ENCODE data around the gene RFWD3.

RFWD3 gene

DNA sequence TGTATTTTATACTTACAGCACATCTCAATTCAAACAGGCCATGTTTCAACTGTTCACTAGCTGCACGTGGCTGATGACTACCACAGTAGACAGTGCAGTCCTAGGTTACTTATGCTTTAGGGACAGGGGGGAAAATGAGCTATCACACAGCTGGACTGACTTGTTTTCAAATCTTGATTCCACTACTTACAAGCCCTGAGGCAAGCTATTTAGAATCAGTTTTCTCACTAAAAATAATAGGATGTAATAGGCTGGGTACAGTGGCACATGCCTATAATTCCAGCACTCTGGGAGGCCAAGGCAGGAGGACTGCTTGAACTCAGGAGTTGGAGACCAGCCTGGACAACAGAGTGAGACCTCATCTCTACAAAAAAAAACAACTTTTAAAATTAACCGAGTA is 70.1 kb downstream of the RFWD3 start:
- POLR2A ChIA-PET: no interaction called here
- no peak for TF ChIP-seq ZNF384 (IDR thresholded peaks at IDR 0.05)
- no peak for TF ChIP-seq TARDBP (IDR thresholded peaks at IDR 0.05)

DNA sequence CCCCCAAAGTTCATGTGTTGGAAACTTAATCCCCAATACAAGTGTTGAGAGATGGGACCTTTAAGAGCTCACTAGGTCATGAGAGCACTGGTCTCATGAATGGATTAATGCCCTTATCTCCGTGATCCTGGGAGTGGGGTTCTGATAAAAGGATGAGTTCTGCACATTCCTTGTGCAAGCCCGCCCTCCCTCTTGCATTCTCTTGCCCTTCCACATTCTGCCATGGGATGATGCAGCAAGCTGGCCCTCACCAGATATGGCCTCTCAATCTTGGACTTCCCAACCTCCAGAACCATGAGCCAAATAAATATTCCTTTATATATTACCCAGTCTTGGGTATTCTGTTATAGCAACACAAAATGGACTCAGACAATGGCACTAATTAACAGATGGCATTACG is 73.8 kb downstream of the RFWD3 start:
- no peak for TF ChIP-seq FOXA1 (IDR thresholded peaks at IDR 0.05)
- no peak for TF ChIP-seq CTBP1 (IDR thresholded peaks at IDR 0.05; ENCODE audit: borderline replicate concordance)
- TF ChIP-seq, protein P1, sequence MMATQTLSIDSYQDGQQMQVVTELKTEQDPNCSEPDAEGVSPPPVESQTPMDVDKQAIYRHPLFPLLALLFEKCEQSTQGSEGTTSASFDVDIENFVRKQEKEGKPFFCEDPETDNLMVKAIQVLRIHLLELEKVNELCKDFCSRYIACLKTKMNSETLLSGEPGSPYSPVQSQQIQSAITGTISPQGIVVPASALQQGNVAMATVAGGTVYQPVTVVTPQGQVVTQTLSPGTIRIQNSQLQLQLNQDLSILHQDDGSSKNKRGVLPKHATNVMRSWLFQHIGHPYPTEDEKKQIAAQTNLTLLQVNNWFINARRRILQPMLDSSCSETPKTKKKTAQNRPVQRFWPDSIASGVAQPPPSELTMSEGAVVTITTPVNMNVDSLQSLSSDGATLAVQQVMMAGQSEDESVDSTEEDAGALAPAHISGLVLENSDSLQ (IDR thresholded peaks at IDR 0.05): no peak
- no peak for TF ChIP-seq ARNT (IDR thresholded peaks at IDR 0.05)
- no peak for TF ChIP-seq BHLHE40 (IDR thresholded peaks at IDR 0.05; ENCODE audit: borderline replicate concordance)
- no peak for TF ChIP-seq FOXK2 (IDR thresholded peaks at IDR 0.05)
- TF ChIP-seq TARDBP (IDR thresholded peaks at IDR 0.05): no peak
- no peak for TF ChIP-seq FOXM1 (IDR thresholded peaks at IDR 0.05; ENCODE audit: borderline replicate concordance)
- TF ChIP-seq HDGF (IDR thresholded peaks at IDR 0.05; ENCODE audit: borderline replicate concordance): no peak
- no peak for TF ChIP-seq ELF4 (IDR thresholded peaks at IDR 0.05)
- no peak for TF ChIP-seq LEF1 (IDR thresholded peaks at IDR 0.05; ENCODE audit: borderline replicate concordance)
- TF ChIP-seq ZNF384 (IDR thresholded peaks at IDR 0.05): no peak
- TF ChIP-seq L3MBTL2 (conservative IDR thresholded peaks at IDR 0.05): no peak
- no peak for TF ChIP-seq NFRKB (IDR thresholded peaks at IDR 0.05)
- ChIA-PET POLR2A (interaction anchor here (1.5 kb wide), 1 partner anchor 14 kb away, joined by 7 read pairs; the partner anchor contains the start of gene GLG1), CTCF (interaction anchor here (0.6 kb wide), 1 partner anchor 94 kb away, joined by 3 read pairs; no protein-coding TSS in a partner anchor)
- DNase-seq (ENCODE audit: extremely low spot score): no peak

More for the DNA sequence above, 70.1 kb downstream of the RFWD3 start:
- CTCF ChIA-PET: no interaction called here
- DNase-seq (ENCODE audit: extremely low spot score): no peak

DNA sequence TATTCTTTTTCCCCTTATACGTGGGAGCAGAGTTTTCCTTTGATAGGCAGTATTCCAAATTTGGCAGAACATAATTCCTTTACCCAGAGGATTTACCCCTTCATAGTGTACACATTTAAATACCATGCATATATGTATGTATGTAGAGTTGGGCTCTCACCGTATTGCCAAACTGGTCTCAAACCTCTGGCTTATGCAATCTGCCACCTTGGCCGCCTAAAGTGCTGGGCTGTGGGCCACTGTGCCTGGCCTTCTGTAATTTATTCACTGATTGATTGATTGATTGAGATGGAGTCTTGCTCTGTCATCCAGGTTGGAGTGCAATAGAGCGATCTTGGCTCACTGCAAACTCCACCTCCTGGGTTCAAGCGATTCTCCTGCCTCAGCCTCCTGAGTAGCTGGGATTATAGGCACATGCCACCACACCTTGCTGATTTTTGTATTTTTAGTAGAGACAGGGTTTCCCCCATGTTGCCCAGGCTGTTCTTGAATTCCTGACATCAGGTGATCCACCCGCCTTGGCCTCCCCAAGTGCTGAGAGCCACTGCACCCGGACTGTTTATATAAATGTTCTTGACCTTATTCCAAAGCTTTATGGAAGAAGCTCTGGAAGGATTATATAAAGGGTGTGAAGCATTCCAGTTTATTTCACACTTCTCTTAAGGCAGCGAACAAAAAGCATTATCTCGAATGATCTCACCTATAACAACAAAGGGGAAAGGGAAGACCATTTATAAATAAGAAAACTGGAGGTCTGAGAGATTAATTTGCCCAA is 74.6 kb downstream of the RFWD3 start:
- TF ChIP-seq, protein P1 (IDR thresholded peaks at IDR 0.05): no peak
- TF ChIP-seq TARDBP (IDR thresholded peaks at IDR 0.05) (no peak), SP1 (IDR thresholded peaks at IDR 0.05) (no peak), BHLHE40 (IDR thresholded peaks at IDR 0.05; ENCODE audit: borderline replicate concordance) (no peak)
- no peak for DNase-seq (ENCODE audit: extremely low spot score)
- POLR2A ChIA-PET: interaction anchor here (1.5 kb wide), 1 partner anchor 15 kb away, joined by 7 read pairs; the partner anchor contains the start of gene GLG1

DNA sequence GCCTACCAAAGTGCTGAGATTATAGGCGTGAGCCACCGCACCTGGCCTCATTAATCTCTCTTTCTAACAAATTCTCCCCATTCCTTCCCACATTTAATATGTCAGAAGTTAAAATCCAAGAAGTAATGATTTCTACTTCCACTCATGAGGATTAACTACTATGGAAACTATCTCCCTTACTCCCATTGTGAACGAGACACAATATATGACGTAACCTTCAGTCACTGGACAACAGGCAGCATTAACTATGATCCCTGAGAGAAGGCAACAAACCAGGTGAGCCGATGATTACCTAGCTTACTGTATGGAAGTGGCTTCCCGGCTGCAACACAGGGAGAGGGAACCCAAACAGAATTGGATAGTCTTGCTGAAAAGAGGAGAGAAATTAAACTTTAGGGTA is 79.7 kb downstream of the RFWD3 start:
- CTCF ChIA-PET: no interaction called here
- POLR2A ChIA-PET: interaction anchor here (2.4 kb wide), 1 partner anchor 20 kb away, joined by 8 read pairs; the partner anchor contains the start of gene GLG1
- no peak for TF ChIP-seq FOXK2 (IDR thresholded peaks at IDR 0.05)
- no peak for TF ChIP-seq ZNF384 (IDR thresholded peaks at IDR 0.05)
- no peak for TF ChIP-seq FOXM1 (IDR thresholded peaks at IDR 0.05; ENCODE audit: borderline replicate concordance)
- no peak for TF ChIP-seq CTBP1 (IDR thresholded peaks at IDR 0.05; ENCODE audit: borderline replicate concordance)
- no peak for TF ChIP-seq ELF4 (IDR thresholded peaks at IDR 0.05)
- TF ChIP-seq BHLHE40 (IDR thresholded peaks at IDR 0.05; ENCODE audit: borderline replicate concordance): no peak
- no peak for TF ChIP-seq HDGF (IDR thresholded peaks at IDR 0.05; ENCODE audit: borderline replicate concordance)
- TF ChIP-seq LEF1 (IDR thresholded peaks at IDR 0.05; ENCODE audit: borderline replicate concordance): no peak
- no peak for DNase-seq (ENCODE audit: extremely low spot score)

More for the DNA sequence above, 74.6 kb downstream of the RFWD3 start:
- CTCF ChIA-PET: interaction anchor here (0.6 kb wide), 1 partner anchor 93 kb away, joined by 3 read pairs; no protein-coding TSS in a partner anchor

DNA sequence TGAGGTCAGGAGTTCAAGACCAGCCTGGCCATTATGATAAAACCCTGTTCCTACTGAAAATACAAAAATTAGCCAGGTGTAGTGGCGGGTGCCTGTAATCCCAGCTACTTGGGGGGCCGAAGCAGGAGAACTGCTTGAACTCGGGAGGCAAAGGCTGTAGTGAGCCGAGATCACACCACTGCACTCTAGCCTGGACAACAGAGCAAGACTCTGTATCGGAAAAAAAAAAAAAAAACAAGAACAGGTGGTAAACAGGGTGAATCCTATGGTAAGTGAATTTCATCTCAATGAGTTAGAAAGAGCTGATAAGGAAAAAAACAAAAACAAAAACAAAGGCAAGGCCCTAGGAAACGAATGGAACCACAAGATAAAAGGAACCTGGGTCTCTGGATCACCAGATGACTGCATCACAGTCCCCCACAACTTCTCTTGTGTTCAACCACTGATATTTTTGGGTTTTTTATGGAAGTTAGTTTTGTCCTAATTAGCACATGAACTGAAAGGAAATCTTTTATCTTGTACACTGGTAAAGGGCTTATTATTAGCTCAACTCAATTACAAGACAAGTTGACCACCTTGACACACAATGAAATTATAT is 80.7 kb downstream of the RFWD3 start:
- CTCF ChIA-PET: interaction anchor here (1.1 kb wide), 1 partner anchor 277 kb away, joined by 3 read pairs; no protein-coding TSS in a partner anchor
- DNase-seq (ENCODE audit: extremely low spot score): no peak
- TF ChIP-seq HDGF (IDR thresholded peaks at IDR 0.05; ENCODE audit: borderline replicate concordance) (no peak), SP1 (IDR thresholded peaks at IDR 0.05) (no peak), FOXK2 (IDR thresholded peaks at IDR 0.05) (no peak), FOXM1 (IDR thresholded peaks at IDR 0.05; ENCODE audit: borderline replicate concordance) (no peak), NFRKB (IDR thresholded peaks at IDR 0.05) (no peak), SUZ12 (IDR thresholded peaks at IDR 0.05) (no peak), CTBP1 (IDR thresholded peaks at IDR 0.05; ENCODE audit: borderline replicate concordance) (no peak), LEF1 (IDR thresholded peaks at IDR 0.05; ENCODE audit: borderline replicate concordance) (no peak), FOXA1 (IDR thresholded peaks at IDR 0.05) (no peak), ARNT (IDR thresholded peaks at IDR 0.05) (no peak), L3MBTL2 (conservative IDR thresholded peaks at IDR 0.05) (no peak), TARDBP (IDR thresholded peaks at IDR 0.05) (no peak), ELF4 (IDR thresholded peaks at IDR 0.05) (no peak), BHLHE40 (IDR thresholded peaks at IDR 0.05; ENCODE audit: borderline replicate concordance) (no peak), ZNF384 (IDR thresholded peaks at IDR 0.05) (no peak)
- TF ChIP-seq, protein P1 (IDR thresholded peaks at IDR 0.05): no peak
- POLR2A ChIA-PET: interaction anchor here (2.4 kb wide), 1 partner anchor 21 kb away, joined by 8 read pairs; the partner anchor contains the start of gene GLG1

All from HEK293T (cell line).